HG03159 (cell line): ENCODE data around the gene LYRM1.

Source experiments
- ATAC-seq: cut with Tn5 transposase; IDR thresholded peaks from one replicate; pipeline ENCODE4 v1.9.1; 2021; ENCODE audit warnings: mild to moderate bottlenecking, moderate library complexity; ENCODE audit not compliant: unreplicated experiment

LYRM1 gene

GRCh38 chr16:20871941-20872815 lies 28.4 kb upstream of the LYRM1 start:
- no peak for ATAC-seq

DNA sequence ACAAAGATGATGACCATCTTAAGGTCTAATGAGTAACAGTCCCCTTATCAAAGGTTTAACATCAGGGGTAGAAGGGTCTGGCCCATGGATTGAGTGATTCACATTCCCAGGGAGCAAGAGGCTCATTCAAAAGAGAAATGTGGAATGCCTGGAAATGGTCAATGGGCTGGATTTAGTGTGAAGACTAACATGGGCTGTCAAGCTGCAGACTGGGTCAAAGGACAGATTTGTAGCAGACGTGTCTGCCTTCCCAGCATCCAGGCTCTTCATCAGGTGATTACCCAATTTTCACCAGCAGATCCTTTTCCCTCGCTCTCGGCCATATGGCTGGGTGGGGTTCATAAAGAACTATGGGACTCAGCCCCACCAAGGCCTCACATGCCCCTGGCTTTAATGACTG lies 27.2 kb upstream of the LYRM1 start:
- no peak for ATAC-seq

GRCh38 chr16:20874088-20874581 lies 26.4 kb upstream of the LYRM1 start:
- peak; percentile 21 for ATAC-seq

DNA sequence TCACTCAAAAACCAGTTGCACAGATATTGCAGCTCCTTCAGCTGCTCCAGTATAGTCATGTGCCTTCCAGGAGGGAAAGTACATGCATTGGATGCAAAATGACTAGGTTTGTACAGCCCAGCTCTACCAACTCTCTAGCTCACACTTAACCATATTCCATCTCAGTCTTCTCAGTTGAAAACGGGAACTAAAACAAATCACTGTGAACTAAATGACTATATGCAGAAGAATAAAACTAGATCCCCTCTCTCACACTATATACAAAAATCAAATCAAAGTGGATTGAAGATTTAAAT lies 25.3 kb upstream of the LYRM1 start:
- ATAC-seq: no peak

DNA sequence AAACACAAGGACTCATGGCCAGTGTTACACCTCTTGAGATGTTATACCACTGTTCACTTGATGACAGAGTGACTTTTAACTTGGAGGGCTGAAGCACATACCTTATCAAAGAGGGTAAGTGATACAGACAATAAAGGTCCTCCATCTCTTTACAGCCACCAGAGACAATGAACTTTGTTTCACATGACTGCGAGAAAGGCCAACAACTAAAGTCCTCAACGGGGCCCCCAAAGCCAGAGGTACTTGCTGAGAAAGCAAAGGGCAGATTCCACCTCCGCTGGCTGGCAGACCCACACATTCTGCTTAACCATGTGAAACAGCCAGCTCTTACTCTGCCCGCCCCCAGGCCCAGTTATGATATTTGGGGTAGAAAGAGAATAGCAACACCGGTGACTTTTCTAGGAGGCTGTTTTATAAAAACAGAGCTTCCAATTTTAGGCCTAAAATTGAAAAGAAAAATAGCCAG lies 21.9 kb upstream of the LYRM1 start:
- ATAC-seq: no peak

DNA sequence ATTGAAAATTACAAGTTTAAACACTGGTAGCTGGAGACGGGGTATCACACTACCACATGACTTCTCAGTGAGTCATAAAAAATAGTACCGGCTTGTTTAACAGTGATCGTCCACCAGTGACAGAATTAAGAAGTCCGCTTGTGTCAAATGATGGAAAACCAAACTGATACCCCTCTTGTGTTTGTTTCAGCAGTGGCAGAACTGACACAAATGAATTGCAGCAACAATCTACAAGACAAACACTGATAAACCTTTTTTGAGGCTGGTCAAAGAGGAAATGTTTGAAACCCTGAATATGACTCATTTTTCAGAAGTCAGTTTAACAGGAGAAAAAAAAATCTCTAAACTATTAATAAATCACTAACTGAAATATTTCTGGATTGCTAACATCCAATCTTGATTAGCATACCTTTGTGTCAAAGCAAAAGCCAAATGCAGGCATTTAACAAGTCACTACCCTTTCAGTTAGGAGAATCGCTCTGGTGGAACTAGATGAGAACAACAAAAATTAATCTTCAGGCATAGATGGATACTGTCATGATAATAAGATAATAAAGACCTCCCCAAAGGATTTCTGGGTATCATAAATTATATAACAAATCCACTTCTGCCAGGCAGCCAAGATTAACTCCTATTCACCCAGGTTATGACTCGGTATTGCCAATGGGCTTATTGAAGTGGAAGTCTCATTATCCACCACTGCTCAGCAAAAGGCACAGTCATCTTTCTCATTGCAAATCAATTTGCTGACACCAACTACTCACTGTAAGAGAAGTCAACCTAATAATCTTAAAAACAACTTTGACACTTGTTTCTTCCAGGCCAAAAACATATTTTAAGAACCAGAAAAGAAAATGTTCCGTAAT lies 21.2 kb upstream of the LYRM1 start:
- no peak for ATAC-seq

DNA sequence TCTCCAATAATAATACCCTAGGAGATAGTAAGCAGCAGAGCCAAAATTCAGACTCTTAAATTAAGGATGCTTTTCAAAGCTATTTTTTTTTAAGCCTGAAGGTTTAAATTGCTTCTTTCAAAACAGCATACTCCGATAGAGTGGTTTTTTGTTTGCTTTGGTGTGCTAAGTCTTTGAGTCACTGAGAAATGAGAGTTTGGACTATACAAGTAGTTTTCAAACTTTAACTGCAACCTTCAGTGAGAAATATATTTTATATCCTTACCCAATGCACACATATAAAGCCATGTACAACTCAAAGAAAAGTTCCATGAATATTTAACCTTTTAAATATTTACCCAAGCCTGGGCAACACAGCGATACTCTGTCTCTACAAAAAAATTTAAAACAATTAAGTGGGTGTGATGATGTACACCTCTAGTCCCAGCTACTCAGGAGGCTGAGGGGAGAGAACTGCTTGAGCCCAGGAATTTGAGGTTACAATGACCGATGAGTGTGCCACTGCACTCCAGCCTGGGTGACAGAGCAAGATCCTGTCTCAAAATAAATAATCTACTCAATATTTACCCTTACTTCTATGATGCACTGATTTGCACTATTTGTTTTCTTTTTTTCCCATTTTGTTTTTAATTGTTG lies 19.6 kb upstream of the LYRM1 start:
- ATAC-seq: no peak

GRCh38 chr16:20881503-20881878 lies 19.1 kb upstream of the LYRM1 start:
- no peak for ATAC-seq

GRCh38 chr16:20883554-20884239 lies 16.9 kb upstream of the LYRM1 start:
- no peak for ATAC-seq

- ATAC-seq: no peak
Measured at GRCh38 chr16:20884240-20884556, 16.4 kb upstream of the LYRM1 start.

DNA sequence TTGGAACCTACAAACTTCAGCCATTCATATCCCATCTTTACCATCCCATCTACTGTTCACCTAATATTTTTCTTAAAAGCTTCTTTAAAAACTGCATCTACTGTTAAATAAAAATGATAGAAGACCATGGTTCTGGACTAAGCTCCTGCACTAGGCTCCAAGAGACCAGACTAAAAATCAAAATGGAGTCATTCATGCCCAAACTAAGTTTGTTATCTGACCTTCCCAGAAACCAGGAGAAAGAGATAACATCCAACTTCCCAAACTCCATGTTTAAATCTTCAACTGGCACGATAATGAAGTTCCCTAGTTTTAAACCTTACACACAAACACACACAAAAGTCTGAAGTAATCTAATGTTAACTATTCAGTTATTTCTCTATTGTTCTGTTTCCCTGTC lies 14.3 kb upstream of the LYRM1 start:
- ATAC-seq: no peak

DNA sequence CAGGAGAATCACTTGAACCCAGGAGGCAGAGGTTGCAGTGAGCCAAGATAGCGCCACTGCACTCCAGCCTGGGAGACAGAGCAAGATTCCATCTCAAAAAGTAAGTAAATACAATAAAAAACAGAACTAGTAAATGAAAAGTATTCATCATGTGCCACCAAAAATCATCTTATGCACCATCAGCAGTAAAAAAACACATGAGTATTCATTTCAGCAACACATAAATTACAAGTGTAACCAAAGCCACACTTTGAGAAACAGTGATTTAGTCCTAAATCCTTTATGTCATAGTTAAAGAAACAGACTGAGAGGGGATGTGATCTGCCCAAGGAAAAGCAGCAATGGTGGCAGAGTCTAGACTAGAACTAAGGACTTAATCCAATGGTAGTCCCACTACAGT lies 13.4 kb upstream of the LYRM1 start:
- no peak for ATAC-seq

DNA sequence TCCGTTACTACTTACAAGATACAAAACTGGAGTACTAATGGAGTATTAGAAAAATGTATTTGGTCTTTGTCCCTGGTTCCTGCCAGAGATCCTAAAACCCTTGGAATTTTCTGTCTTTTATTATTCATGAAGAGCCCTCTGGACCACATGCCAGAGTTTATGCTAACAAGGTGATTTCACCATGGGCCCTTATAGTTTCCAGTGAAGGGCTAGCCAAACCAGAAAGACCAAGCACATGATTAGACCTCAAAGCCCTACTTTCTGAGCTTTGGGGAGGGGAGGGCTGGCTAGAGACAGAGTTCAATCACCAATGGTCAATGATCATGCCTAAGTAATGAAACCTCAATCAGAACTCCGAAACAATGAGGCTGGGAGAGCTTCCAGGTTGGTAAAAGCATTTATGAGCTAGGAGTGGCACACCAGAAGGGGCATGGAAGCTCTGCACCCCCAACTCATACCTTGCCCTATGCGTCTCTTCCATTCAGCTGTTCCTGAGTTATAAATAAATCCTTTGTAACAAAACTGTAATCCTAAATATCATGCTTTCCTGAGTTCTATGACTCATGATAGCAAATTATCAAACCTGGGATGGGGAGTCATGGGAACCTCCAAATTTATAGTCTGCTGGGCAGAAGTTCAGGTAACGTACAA lies 10.8 kb upstream of the LYRM1 start:
- no peak for ATAC-seq

DNA sequence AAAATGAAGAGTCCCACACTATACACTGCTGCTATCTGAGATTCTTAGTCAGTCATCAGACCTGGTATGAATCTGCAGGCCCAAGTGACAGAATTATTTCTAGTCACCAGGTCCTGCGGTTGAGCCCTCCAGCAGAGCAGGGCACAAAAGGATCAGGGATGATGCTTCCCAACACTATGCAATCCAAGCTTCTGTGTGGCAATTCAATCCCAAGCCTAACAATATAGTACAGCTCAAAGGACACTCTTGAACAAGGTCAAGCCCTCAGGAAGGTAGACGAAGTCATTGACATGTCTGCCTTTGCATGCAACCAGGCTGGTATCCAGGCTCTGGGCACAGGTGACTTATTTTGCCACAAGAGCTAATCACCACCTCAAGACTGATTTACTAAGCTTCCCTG lies 6.2 kb upstream of the LYRM1 start:
- no peak for ATAC-seq

DNA sequence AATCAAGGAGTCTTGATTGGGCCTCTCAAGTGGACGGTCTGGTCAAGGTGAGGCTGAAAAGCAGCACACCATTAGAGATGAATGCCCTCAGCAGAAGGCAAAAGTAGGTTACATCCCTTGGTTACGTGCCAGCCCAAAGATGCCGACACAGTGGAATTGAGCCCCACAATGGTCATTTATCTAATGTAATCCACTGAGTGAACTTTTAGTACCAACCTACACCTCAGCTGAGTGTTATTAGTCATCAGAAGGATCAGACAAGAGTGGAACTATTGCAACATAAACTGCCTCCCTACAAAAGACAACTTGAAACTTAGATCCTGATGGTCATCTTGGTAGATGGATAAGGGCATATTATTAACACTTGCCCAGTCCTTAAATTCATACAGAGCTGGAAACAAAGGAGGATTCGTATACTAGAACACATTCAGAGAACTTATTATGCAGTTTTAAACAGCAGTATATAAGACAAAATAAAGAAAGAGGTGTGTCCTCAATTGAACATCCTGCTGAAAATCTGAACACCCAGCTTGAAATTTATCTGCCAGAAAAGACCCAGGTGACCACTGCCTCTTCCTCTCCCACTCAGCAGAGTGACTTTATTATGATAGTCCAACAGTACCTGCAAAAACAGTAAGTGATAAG lies 3.2 kb upstream of the LYRM1 start:
- ATAC-seq: no peak

DNA sequence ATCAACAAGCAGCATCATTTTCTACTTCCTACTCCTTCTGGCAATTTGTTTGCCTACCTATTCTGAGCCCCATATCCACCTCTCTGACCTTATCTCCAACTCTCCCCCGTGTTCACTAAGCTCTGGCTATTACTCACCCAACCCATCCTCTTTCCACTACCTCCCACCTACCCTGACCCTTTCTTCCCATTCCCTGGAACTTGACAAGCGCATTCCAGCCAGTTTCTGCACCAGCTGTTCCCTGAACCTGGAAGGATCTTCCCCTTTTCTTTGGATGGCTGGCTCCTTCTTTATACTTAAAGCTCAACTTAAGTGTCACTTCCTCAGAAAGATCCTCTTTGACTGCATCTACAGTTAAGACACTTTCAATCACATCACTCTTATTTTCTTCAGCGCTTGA lies 2.6 kb upstream of the LYRM1 start:
- ATAC-seq: no peak

GRCh38 chr16:20899071-20899470 lies 1.5 kb upstream of the LYRM1 start:
- ATAC-seq: no peak

DNA sequence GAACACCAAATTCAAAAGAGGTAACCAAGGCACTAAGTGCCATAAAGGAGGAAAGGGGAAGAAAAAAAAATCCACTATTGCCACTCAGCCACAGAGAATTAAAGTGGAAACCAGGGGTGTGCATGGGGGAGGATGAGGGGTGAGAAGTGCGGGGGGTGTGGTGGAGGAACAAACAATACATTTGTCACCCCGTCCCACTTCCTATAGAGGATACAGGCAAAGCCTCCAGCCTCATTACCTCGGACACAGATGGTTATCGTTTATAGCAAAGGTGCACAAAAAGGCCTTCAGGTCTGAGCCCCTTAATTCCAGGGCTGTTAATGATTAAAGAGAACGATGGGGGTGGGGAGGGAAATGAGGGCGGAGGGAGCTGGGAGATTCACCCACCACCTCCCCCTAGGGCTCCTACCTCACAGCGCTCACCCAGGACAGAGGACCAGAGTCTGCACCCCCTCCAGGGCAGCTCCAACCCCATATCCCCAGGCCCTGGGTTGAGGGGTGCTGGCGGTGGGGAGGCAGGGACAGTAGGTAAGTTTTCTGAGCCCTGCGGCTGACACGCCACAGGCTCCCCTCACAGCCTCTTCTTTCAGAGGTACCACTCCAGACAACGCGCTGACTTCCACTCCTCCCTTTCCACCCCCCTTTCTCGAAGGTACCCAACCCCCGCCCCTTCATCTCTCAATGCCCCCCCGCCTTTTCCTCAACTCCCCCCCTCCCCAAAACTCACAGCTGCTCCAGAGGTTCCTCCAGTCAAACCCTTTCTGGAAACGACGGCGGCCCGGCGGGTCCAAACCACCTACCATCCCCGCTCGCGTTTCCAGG lies 883 bp upstream of the LYRM1 start:
- ATAC-seq: no peak

DNA sequence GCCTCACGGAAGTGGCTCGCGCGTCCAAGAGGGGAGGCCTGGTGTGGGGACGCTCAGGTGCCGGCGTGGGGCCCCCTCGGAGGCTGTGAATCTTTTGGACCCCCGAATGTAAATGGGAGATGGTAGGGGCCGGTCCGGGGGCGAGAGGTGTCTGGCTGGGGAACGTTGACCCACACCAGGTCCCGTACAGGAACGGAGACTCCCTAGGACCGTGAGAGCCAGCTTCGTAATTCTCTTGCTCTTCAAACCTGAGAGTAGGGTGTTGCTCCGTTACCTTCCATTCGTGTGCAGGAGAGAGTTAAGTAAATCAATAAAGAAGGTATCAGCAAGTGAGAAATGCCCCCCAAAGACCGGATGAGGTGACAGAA lies 481 bp downstream of the LYRM1 start:
- peak; percentile 2 for ATAC-seq
